ENCODE results near the gene LSM11. TPM values are rescaled to one million over a fixed set of nuclear protein-coding genes. Genes with fewer than 3 reads are reported as not detected.
"Not testable (repeated sequence)": the region's sequence is repeated elsewhere in the genome, so short reads cannot be mapped to it uniquely, and the experiment has no call there.

Gene LSM11
- total RNA-seq (2.7 TPM), polyA plus RNA-seq (1.8 TPM)
- long read RNA-seq, donor 1 = 0 reads
- long read RNA-seq, donor 2 = 0 reads
- long read RNA-seq, donor 3, full-length matches to known transcripts = 1 of 1 reads
- long read RNA-seq, donor 3, partial matches to known transcripts = 0 of 1 reads
- long read RNA-seq, donor 3, other reads (novel, unspliced or antisense) = 0 of 1 reads
- long read RNA-seq, donor 4 = 0 reads
- long read RNA-seq, donor 5, full-length matches to known transcripts = 3 of 3 reads
- long read RNA-seq, donor 5, partial matches to known transcripts = 0 of 3 reads
- long read RNA-seq, donor 5, other reads (novel, unspliced or antisense) = 0 of 3 reads
- long read RNA-seq, donor 6 = 0 reads
- long read RNA-seq, donor 7 = 0 reads
- long read RNA-seq, donor 8, full-length matches to known transcripts = 1 of 1 reads
- long read RNA-seq, donor 8, partial matches to known transcripts = 0 of 1 reads
- long read RNA-seq, donor 8, other reads (novel, unspliced or antisense) = 0 of 1 reads
- long read RNA-seq, donor 9 = 0 reads
- long read RNA-seq, donor 10 = 0 reads

DNA sequence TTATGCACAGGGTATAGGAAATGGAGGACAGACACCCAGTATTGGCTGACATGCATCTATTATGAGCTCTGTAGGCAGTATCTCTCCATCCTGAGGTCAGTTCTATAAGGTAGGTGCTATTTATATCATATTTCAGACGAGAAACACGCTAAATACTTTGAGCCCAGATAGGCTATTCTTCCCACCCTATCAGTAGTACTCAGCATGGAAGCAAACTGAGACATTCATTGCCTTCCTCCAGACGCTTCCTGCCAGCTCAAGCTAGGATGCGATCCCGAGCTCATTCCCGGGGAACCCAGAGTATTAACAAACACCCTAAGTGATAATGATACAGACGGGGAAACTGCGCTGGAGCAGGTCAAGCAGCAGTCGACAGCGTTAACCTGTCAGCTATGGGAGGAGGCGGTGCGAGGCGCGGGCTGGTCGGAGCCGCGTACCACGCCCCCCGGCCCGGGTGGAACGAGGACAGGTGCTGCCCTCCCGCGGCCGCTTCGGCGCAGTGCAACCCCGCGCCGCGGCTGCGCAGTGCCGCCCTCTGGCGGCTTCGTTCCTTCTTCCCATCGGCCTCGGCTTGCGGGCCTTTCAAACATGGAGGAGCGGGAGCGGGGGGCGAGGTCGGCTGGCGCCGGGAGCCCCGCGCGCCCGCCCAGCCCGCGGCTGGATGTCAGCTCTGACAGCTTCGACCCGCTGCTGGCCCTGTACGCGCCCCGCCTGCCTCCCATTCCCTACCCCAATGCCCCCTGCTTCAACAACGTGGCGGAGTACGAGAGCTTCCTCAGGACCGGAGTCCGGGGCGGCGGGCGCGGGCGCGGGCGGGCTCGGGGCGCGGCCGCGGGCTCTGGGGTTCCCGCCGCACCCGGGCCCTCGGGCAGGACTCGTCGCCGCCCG is at the start of gene LSM11:
Gene LSM11, plus strand, starts transcription at position 550 of the 888 bp plus-strand sequence. Its CDS starts 39 bp downstream, at position 589.
- under 1% methylated on average over 79 of the region's 79 CpGs for WGBS
- no peak within 1 kb of the TSS for H3K27ac ChIP-seq (ENCODE audit: low read depth in 1 of 2, low read length in 1 of 2)
- H3K9me3 ChIP-seq (ENCODE audit: control insufficient read depth in 2 of 2, insufficient read depth in 1 of 2, low read length in 1 of 2) = no peaks in the 10 kb centered on the region
- H3K27me3 ChIP-seq (ENCODE audit: control insufficient read depth in 2 of 2, insufficient read depth in 1 of 2, low read length in 1 of 2) = no peaks in the 10 kb centered on the region
- peak within 1 kb of the TSS; percentile 52 to 77 for H3K4me3 ChIP-seq (ENCODE audit: low read length in 2 of 2)
- DNase-seq (ENCODE audit: low read depth in 6 of 9, low spot score in 9 of 9) = peak; percentile 69 to 93 (median 82)
- H3K4me1 ChIP-seq (ENCODE audit: control insufficient read depth in 2 of 2, insufficient read depth in 2 of 2, low read length in 2 of 2) = peaks cover 0 to 13% of the 10 kb centered on the region in 2 donors
- peaks cover 0 to 3% of the 10 kb centered on the region in 2 donors for H3K36me3 ChIP-seq (ENCODE audit: control insufficient read depth in 2 of 2, insufficient read depth in 2 of 2, low read length in 1 of 2)

DNA sequence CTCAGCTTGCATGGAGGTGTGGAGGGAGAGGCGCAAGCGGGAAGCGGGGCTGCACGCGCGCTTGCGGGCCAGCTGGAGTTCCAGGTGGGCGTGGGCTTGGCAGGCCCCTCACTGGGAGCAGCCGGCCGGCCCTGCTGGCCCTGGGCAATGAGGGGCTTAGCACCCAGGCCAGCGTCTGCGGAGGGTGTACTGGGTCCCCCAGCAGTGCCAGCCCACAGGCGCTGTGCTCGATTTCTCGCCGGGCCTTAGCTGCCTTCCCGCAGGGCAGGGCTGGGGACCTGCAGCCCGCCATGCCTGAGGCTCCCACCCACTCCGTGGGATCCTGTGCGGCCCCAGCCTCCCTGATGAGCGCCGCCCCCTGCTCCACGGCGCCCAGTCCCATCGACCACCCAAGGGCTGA is 49.7 kb upstream of the LSM11 start:
- H3K9me3 ChIP-seq (ENCODE audit: control insufficient read depth in 2 of 2, insufficient read depth in 1 of 2, low read length in 1 of 2) = peaks cover 0 to 20% of the 10 kb centered on the region in 2 donors
- not testable (repeated sequence) for H3K4me3 ChIP-seq (ENCODE audit: low read length in 2 of 2); H3K27ac ChIP-seq (ENCODE audit: low read depth in 1 of 2, low read length in 1 of 2); DNase-seq (ENCODE audit: low read depth in 6 of 9, low spot score in 9 of 9); H3K27me3 ChIP-seq (ENCODE audit: control insufficient read depth in 2 of 2, insufficient read depth in 1 of 2, low read length in 1 of 2); H3K36me3 ChIP-seq (ENCODE audit: control insufficient read depth in 2 of 2, insufficient read depth in 2 of 2, low read length in 1 of 2); H3K4me1 ChIP-seq (ENCODE audit: control insufficient read depth in 2 of 2, insufficient read depth in 2 of 2, low read length in 2 of 2)
- 98% methylated on average over 25 of the region's 25 CpGs for WGBS

DNA sequence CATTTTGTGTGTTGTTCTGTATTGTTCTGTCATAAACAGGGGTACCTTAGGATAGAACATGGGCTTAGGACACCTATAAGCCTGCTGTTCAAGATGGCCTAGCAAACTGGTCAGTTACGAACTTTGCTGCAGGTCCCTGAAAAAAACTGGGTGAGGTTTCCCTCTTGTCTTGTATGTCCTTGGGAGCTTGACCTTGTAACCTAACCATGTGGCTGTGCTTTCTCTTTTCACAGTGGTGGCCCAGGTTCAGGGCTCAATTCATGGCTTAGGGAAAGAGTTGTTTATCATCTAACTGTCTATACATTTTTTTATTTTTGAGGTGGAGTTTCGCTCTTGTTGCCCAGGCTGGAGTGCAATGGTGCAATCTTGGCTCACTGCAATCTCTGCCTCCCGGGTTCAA is 47.4 kb upstream of the LSM11 start:
- not testable (repeated sequence) for H3K36me3 ChIP-seq (ENCODE audit: control insufficient read depth in 2 of 2, insufficient read depth in 2 of 2, low read length in 1 of 2); H3K4me1 ChIP-seq (ENCODE audit: control insufficient read depth in 2 of 2, insufficient read depth in 2 of 2, low read length in 2 of 2); DNase-seq (ENCODE audit: low read depth in 6 of 9, low spot score in 9 of 9); H3K27me3 ChIP-seq (ENCODE audit: control insufficient read depth in 2 of 2, insufficient read depth in 1 of 2, low read length in 1 of 2); H3K27ac ChIP-seq (ENCODE audit: low read depth in 1 of 2, low read length in 1 of 2); H3K4me3 ChIP-seq (ENCODE audit: low read length in 2 of 2)
- WGBS = 99% methylated on average over 3 of the region's 3 CpGs
- peaks cover 0 to 19% of the 10 kb centered on the region in 2 donors for H3K9me3 ChIP-seq (ENCODE audit: control insufficient read depth in 2 of 2, insufficient read depth in 1 of 2, low read length in 1 of 2)

DNA sequence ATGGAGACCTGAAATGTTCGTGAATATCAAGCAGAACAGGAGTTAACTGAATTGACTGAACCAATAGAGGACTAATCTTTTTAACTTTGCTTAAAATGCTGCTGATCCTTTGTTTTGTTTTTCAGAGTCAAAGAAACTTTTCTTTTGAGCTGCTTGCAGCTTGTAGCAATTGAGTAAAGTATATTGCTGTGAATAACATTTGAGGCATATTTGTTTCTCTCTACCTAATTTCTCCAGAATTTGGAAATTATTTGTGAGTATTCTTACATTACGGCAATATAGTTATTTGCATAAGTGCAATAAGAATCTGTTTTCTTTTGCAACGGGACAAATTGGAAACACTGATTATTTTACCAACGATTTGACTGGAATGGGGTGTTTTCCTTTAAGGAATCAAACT is 44.8 kb upstream of the LSM11 start:
- not testable (repeated sequence) for DNase-seq (ENCODE audit: low read depth in 6 of 9, low spot score in 9 of 9); H3K27ac ChIP-seq (ENCODE audit: low read depth in 1 of 2, low read length in 1 of 2)
- peaks cover 0 to 13% of the 10 kb centered on the region in 2 donors for H3K9me3 ChIP-seq (ENCODE audit: control insufficient read depth in 2 of 2, insufficient read depth in 1 of 2, low read length in 1 of 2)

DNA sequence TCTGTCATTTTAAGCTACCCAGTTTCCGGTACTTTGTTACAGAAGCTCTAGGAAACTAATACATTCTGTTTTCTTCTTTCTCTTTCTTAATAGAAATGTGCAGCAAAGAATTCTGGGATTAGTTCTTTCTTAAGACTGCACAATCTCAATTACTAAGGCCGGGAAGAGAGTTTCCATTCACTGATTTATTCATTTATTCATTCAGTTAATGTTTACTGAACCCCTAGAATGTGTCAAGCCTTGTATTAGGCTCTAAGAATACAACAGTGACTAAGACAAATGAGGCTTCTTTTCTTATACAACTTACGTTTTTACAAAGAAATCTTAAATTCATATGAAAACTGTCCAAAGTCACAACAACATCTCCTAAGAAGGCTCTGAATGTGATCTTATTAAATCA is 39.8 kb upstream of the LSM11 start:
- 95% methylated on average over 3 of the region's 3 CpGs for WGBS
- Histone ChIP-seq H3K4me1 (ENCODE audit: control insufficient read depth in 2 of 2, insufficient read depth in 2 of 2, low read length in 2 of 2) (no peaks in the 10 kb centered on the region), H3K27me3 (ENCODE audit: control insufficient read depth in 2 of 2, insufficient read depth in 1 of 2, low read length in 1 of 2) (no peaks in the 10 kb centered on the region), H3K9me3 (ENCODE audit: control insufficient read depth in 2 of 2, insufficient read depth in 1 of 2, low read length in 1 of 2) (peaks cover 0 to 10% of the 10 kb centered on the region in 2 donors), H3K27ac (ENCODE audit: low read depth in 1 of 2, low read length in 1 of 2) (no peak overlapping the region), H3K4me3 (ENCODE audit: low read length in 2 of 2) (no peak overlapping the region), H3K36me3 (ENCODE audit: control insufficient read depth in 2 of 2, insufficient read depth in 2 of 2, low read length in 1 of 2) (no peaks in the 10 kb centered on the region)
- no peak for DNase-seq (ENCODE audit: low read depth in 6 of 9, low spot score in 9 of 9)

More for the DNA sequence above, 44.8 kb upstream of the LSM11 start:
- not testable (repeated sequence) for H3K4me3 ChIP-seq (ENCODE audit: low read length in 2 of 2); H3K36me3 ChIP-seq (ENCODE audit: control insufficient read depth in 2 of 2, insufficient read depth in 2 of 2, low read length in 1 of 2); H3K27me3 ChIP-seq (ENCODE audit: control insufficient read depth in 2 of 2, insufficient read depth in 1 of 2, low read length in 1 of 2); H3K4me1 ChIP-seq (ENCODE audit: control insufficient read depth in 2 of 2, insufficient read depth in 2 of 2, low read length in 2 of 2)
- WGBS = 98% methylated on average over 4 of the region's 4 CpGs

DNA sequence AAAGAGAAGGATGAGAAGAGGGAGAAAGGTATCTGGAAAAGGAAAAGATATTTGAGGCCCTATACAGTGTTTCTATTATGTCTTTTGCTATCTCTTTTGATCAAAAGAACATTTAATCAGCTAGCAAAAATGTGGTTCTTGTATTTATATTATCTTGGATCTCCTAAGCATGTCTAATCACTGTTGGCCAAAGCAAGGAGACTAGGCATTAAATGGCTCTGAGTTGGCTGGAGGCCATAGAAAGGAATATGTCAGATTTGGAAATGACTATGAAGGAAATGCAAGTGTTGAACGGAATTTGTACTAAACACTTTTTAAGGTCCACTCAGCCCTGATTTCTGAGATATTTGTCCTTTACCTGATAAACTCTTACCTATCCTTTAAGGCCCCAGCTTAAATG is 34.6 kb upstream of the LSM11 start:
- Histone ChIP-seq H3K27me3 (ENCODE audit: control insufficient read depth in 2 of 2, insufficient read depth in 1 of 2, low read length in 1 of 2) (no peaks in the 10 kb centered on the region), H3K9me3 (ENCODE audit: control insufficient read depth in 2 of 2, insufficient read depth in 1 of 2, low read length in 1 of 2) (no peaks in the 10 kb centered on the region), H3K27ac (ENCODE audit: low read depth in 1 of 2, low read length in 1 of 2) (no peak overlapping the region), H3K4me1 (ENCODE audit: control insufficient read depth in 2 of 2, insufficient read depth in 2 of 2, low read length in 2 of 2) (no peaks in the 10 kb centered on the region), H3K4me3 (ENCODE audit: low read length in 2 of 2) (no peak overlapping the region), H3K36me3 (ENCODE audit: control insufficient read depth in 2 of 2, insufficient read depth in 2 of 2, low read length in 1 of 2) (no peaks in the 10 kb centered on the region)
- 91% methylated on average over 1 of the region's 1 CpG for WGBS
- no peak for DNase-seq (ENCODE audit: low read depth in 6 of 9, low spot score in 9 of 9)

DNA sequence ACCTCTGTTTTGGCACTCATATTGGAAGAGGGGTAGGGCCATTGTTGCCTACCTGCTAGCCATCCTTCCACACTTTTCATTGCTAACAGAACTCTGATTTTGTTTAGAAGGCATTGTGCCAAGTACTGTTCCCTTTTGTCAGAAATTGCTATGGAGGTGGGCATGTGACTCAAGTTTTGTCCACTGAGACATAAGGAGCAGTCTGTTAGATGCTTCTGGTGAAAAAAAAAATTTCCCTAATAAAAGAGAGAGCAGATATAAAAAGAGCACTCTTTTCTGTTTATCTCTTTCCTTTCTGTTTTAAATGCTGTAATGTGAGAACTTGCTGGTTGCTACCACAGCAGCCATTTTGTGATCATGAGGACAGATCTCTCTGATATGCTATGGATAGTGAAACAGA is 34.2 kb upstream of the LSM11 start:
- Histone ChIP-seq H3K27ac (ENCODE audit: low read depth in 1 of 2, low read length in 1 of 2) (no peak overlapping the region), H3K9me3 (ENCODE audit: control insufficient read depth in 2 of 2, insufficient read depth in 1 of 2, low read length in 1 of 2) (no peaks in the 10 kb centered on the region), H3K4me3 (ENCODE audit: low read length in 2 of 2) (no peak overlapping the region), H3K4me1 (ENCODE audit: control insufficient read depth in 2 of 2, insufficient read depth in 2 of 2, low read length in 2 of 2) (no peaks in the 10 kb centered on the region), H3K36me3 (ENCODE audit: control insufficient read depth in 2 of 2, insufficient read depth in 2 of 2, low read length in 1 of 2) (no peaks in the 10 kb centered on the region), H3K27me3 (ENCODE audit: control insufficient read depth in 2 of 2, insufficient read depth in 1 of 2, low read length in 1 of 2) (no peaks in the 10 kb centered on the region)
- DNase-seq (ENCODE audit: low read depth in 6 of 9, low spot score in 9 of 9) = no peak

DNA sequence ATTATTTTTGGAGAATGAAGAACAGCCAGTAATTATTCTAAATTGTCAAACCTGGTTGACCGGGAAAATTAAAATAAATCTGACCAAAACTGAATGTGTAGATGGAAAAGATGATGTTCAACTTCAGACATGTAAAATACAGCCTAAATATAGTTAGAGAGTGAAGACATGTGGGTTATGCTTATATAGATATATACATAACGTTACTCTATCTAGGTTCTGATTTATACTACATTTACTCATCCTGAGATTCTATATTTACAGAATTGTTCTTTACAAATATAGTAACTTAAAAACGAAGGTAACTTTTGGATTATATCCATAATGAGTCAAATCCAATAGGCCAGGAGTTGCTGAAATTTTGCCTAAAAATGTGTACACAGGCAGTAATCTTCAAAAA is 33.1 kb upstream of the LSM11 start:
- no peak for DNase-seq (ENCODE audit: low read depth in 6 of 9, low spot score in 9 of 9)
- no peaks in the 10 kb centered on the region for H3K27me3 ChIP-seq (ENCODE audit: control insufficient read depth in 2 of 2, insufficient read depth in 1 of 2, low read length in 1 of 2)
- H3K4me3 ChIP-seq (ENCODE audit: low read length in 2 of 2) = no peak overlapping the region
- H3K9me3 ChIP-seq (ENCODE audit: control insufficient read depth in 2 of 2, insufficient read depth in 1 of 2, low read length in 1 of 2) = no peaks in the 10 kb centered on the region
- WGBS = 92% methylated on average over 3 of the region's 3 CpGs
- no peaks in the 10 kb centered on the region for H3K36me3 ChIP-seq (ENCODE audit: control insufficient read depth in 2 of 2, insufficient read depth in 2 of 2, low read length in 1 of 2)
- H3K4me1 ChIP-seq (ENCODE audit: control insufficient read depth in 2 of 2, insufficient read depth in 2 of 2, low read length in 2 of 2) = no peaks in the 10 kb centered on the region
- H3K27ac ChIP-seq (ENCODE audit: low read depth in 1 of 2, low read length in 1 of 2) = no peak overlapping the region

DNA sequence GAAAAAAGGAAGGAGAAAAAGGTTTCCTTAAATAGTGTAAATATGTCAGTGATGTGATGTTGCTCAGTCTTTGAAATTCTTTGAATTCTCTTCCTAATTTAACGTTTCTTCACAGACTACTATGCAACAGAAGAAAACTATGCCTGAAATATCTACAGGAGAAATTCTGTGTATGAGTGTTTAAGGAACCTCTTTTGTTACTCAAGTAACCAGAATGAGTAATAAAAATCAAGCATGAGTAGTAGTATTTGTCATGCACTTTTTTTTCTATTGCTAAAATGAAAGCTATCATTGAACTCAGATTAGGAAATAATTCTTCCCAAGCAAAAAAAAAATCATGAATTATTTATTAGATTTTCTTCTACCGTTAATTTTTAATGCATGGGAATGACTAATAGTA is 32.6 kb upstream of the LSM11 start:
- Histone ChIP-seq H3K27ac (ENCODE audit: low read depth in 1 of 2, low read length in 1 of 2) (no peak overlapping the region), H3K36me3 (ENCODE audit: control insufficient read depth in 2 of 2, insufficient read depth in 2 of 2, low read length in 1 of 2) (no peaks in the 10 kb centered on the region), H3K4me3 (ENCODE audit: low read length in 2 of 2) (no peak overlapping the region), H3K27me3 (ENCODE audit: control insufficient read depth in 2 of 2, insufficient read depth in 1 of 2, low read length in 1 of 2) (no peaks in the 10 kb centered on the region), H3K4me1 (ENCODE audit: control insufficient read depth in 2 of 2, insufficient read depth in 2 of 2, low read length in 2 of 2) (no peaks in the 10 kb centered on the region), H3K9me3 (ENCODE audit: control insufficient read depth in 2 of 2, insufficient read depth in 1 of 2, low read length in 1 of 2) (no peaks in the 10 kb centered on the region)
- 85% methylated on average over 2 of the region's 2 CpGs for WGBS
- DNase-seq (ENCODE audit: low read depth in 6 of 9, low spot score in 9 of 9) = no peak

Measured in thymus (tissue), 14 donors.